ENCODE data around the gene HES7.
A peak's percentile ranks its signal among the peaks of the same experiment; 100 is the strongest.
"Not testable (repeated sequence)": the region's sequence is repeated elsewhere in the genome, so short reads cannot be mapped to it uniquely, and the experiment has no call there.

HES7 gene

GRCh38 chr17:8079291-8080207 is 44.4 kb downstream of the HES7 start:
- peak; percentile 39 for DNase-seq (ENCODE audit: low read depth)
- H3K4me3 ChIP-seq (ENCODE audit: control insufficient read depth, low read depth, low read length), result peak overlapping the region; percentile 37
- TF ChIP-seq CTCF (conservative IDR thresholded peaks at IDR 0.05; ENCODE audit: control insufficient read depth, insufficient read depth, low read depth, low read length), result peak; percentile 59

GRCh38 chr17:8077939-8078338 is 46.0 kb downstream of the HES7 start:
- not testable (repeated sequence) for DNase-seq (ENCODE audit: low read depth)

GRCh38 chr17:8076502-8077266 is 47.2 kb downstream of the HES7 start:
- DNase-seq (ENCODE audit: low read depth), result no peak
- H3K4me3 ChIP-seq (ENCODE audit: control insufficient read depth, low read depth, low read length), result no peak overlapping the region
- no peak for TF ChIP-seq CTCF (conservative IDR thresholded peaks at IDR 0.05; ENCODE audit: control insufficient read depth, insufficient read depth, low read depth, low read length)

More at GRCh38 chr17:8077939-8078338, 46.0 kb downstream of the HES7 start:
- not testable (repeated sequence) for H3K4me3 ChIP-seq (ENCODE audit: control insufficient read depth, low read depth, low read length)

- no peak for TF ChIP-seq CTCF (conservative IDR thresholded peaks at IDR 0.05; ENCODE audit: control insufficient read depth, insufficient read depth, low read depth, low read length)
- no peak overlapping the region for H3K4me3 ChIP-seq (ENCODE audit: control insufficient read depth, low read depth, low read length)
Measured at GRCh38 chr17:8075574-8076342, 48.1 kb downstream of the HES7 start.

GRCh38 chr17:8075081-8075480 is 48.8 kb downstream of the HES7 start:
- DNase-seq (ENCODE audit: low read depth), result no peak
- H3K4me3 ChIP-seq (ENCODE audit: control insufficient read depth, low read depth, low read length), result no peak overlapping the region
- no peak for TF ChIP-seq CTCF (conservative IDR thresholded peaks at IDR 0.05; ENCODE audit: control insufficient read depth, insufficient read depth, low read depth, low read length)

More at GRCh38 chr17:8075574-8076342, 48.1 kb downstream of the HES7 start:
- no peak for DNase-seq (ENCODE audit: low read depth)

GRCh38 chr17:8074554-8074953 is 49.4 kb downstream of the HES7 start:
- no peak for DNase-seq (ENCODE audit: low read depth)
- TF ChIP-seq CTCF (conservative IDR thresholded peaks at IDR 0.05; ENCODE audit: control insufficient read depth, insufficient read depth, low read depth, low read length), result no peak
- H3K4me3 ChIP-seq (ENCODE audit: control insufficient read depth, low read depth, low read length), result no peak overlapping the region

Data from fibroblast of mammary gland (primary cell).